HG02759 (cell line): ENCODE data around the gene HABP2.

Experiments
- ATAC-seq: cut with Tn5 transposase; IDR thresholded peaks from one replicate; pipeline ENCODE4 v1.9.1; 2021; ENCODE audit warnings: mild to moderate bottlenecking, moderate library complexity; ENCODE audit not compliant: unreplicated experiment

Gene HABP2

GRCh38 chr10:113524539-113525490 lies 28.0 kb upstream of the HABP2 start:
- ATAC-seq = no peak

DNA sequence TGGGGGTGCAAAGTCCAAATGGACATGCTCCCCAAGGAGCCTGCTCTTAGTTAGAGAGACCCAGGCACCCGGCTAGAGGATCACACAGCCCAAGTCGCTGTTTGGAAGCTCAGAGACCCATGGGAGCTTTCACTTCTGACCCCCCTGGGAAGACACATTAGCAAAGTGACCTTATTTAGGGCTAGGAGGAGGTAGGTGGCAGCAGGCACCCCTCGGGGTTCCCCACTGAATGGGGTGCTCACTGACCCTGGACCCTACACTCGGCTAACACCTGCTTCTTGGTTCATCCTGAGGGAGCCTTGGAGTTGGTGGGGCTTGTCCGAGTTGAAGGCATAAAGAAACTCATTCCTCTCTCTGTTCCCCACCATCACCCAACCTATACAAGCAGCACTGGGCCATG lies 27.1 kb upstream of the HABP2 start:
- no peak for ATAC-seq

DNA sequence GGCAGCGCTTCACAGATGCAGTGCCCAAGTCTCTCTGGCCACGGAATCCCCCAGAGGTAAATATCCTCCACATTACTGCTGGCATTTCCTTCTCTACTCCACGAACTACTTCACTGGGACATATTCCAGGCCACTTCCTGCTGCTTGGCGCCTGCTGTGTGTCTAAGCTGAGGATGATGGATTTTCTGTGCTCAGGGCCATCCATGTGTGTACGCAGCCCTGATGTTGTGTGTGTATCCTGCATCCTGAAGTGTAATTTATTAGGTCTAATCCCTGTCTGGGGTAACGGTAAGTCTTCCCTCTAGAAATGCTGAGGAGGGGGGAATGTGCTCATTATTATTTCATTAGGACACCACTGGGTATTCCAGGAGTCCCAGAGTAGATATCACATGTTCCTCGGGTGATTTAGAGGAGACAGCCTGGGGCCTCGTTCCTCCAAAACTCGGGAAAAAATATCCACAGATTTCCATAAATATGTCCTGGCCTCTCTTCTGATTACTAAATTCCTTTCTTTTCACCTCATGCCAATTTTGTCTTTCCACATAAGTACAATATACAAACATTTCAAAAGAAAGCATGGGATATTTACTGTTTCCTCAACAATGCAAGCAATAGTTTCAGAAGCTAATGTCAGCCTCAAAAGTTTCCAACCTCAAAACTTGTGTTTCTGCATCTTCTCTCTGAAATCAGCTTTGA lies 25.5 kb upstream of the HABP2 start:
- no peak for ATAC-seq

DNA sequence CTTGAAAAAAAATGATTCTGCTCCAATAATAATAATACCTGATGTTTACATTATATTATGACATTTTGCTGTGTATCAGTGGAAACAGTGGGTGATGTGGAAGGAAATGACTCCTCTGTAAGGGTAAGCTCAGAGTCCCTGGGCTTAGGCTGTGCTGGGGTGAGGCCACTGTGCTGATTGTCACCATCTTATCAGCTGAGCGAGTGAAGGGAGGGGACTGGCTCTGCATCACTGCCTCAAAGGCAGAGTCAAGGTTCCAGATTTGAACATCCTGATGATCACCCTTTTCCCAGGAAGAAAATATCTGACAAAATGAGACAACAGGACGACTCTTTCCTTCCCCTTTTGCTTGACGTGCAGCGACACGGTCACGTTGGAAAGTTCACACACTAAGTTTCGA lies 24.0 kb upstream of the HABP2 start:
- no peak for ATAC-seq

GRCh38 chr10:113529575-113529974 lies 23.3 kb upstream of the HABP2 start:
- no peak for ATAC-seq

DNA sequence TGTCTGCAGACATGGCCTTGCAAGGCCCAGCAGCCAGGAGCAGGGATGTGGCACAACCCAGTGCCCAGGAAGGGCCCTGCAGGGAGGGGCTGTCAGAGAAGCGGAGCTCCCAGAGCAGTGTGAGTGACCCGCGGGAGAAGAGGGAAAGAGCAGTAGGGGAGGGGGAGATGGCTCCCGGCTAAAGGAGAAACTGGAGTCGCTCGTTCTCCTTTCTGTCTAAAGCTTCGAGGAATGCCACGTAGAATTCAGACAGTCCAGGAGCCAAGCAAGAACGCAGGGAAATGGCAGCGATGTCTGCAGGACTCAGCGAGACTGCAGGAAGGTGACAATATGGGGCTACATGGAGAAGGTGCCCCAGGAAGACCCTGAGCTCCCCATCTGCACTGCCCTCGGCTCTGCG lies 22.4 kb upstream of the HABP2 start:
- ATAC-seq = no peak

DNA sequence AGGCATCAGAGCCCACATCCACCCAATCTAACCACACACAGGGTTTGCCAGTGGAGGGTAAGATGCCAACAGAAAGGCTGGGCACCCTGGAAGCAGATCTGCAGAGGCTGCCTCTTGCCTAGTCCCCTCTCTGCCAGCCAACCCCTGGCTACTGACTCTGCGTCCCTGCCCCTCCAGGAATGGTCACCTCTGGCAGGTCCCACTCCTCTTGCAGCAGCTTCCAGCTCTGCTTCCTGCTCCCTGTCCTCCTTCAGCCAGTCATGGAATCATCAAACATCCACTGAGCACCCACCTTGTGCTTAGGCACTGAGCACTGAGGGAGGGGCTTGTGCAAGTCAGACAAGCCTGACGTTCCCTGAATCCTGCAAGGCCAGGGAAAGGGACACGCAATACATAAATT lies 20.1 kb upstream of the HABP2 start:
- ATAC-seq = no peak

DNA sequence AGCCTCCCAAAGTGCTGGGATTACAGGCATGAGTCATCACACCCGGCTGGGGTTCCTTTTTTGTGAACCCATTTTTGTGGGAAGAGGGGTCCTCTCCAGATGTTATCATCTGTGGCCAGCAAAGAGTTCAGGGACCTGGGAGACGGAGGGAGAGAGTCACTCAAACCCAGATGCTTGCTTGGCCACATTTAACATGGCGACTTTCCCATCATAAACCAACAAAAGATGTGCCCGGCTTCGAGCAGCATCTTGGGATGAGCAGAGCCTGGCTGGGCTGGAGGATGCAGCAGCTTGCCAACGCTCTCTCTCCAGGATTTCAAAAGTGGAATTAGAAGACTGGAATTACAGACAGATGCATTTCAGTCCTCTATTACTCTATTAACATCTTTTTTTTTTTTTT lies 19.1 kb upstream of the HABP2 start:
- no peak for ATAC-seq

DNA sequence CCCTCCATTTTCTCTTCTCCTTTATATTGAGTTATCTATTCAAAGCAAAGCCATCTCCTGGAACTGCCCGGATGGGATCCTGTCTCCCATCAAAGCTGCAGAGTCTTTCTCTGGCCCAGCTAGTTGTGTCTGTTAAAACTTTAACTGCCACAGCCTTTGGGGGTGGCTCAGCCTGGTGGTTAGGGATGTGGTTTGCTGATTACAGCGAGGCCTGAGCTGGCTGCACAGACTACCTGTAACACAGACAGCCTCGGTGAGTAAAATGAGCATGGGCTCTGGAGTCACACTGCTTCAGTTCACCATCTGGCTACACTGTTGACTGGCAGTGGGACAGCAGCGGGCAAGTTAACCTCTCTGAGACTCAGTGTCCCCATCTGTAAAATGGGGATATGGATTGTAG lies 18.4 kb upstream of the HABP2 start:
- ATAC-seq = no peak

- no peak for ATAC-seq
Observed at GRCh38 chr10:113537672-113538071, 15.2 kb upstream of the HABP2 start.

DNA sequence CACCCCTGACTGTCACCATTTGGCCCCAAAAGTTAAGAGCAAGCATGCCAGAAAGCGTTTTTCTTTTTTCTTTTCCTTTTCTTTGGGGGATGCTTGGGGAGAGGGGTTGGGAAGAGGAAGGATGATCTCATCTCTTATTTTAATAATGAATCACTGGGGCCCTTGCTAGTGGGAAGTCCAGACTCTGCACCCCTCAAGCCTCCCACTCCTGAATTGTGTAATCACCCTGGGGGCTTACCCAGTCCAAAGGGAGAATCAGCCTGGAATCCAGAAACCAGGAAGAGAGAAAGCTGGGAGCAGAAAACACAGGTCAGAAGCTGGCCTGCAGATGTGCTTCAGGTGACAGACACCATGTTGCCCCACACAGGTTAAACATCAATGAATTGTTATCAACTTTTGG lies 14.7 kb upstream of the HABP2 start:
- ATAC-seq = no peak

GRCh38 chr10:113539789-113540188 lies 13.1 kb upstream of the HABP2 start:
- no peak for ATAC-seq

DNA sequence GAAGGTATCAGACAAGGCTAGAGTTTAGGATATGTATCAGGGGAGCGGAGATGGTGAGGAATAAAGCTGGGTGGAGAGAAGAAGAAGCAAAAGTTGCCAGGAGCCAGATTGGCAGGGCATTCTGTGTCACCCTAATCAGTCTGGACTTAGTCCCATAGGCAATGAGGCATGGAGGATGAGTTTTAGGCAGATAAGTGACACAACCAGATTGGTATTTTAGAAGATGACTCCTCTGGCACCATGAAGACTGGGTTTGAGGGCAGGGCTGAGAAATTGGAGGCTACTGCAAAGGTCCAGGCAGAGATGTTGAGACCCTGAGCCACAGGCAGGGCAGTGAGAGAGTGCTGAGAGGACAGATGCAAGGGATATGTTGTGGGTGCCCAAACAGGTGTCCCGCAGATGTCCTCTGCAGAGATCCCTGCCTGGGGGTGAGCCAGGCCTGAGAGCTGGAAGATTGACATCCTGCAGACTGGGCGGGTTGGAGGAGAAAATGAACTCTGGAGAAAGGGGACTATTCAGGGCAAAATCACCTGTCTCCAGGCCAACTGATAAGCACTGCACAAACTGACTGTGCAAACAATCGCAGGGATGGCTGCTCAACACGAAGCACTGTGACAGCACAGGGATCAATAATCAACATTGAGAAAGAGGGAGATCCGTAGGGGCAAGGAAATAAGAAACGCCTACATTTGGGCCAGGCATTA lies 11.9 kb upstream of the HABP2 start:
- ATAC-seq = no peak

- ATAC-seq = no peak
Observed at GRCh38 chr10:113541549-113541927, 11.3 kb upstream of the HABP2 start.

DNA sequence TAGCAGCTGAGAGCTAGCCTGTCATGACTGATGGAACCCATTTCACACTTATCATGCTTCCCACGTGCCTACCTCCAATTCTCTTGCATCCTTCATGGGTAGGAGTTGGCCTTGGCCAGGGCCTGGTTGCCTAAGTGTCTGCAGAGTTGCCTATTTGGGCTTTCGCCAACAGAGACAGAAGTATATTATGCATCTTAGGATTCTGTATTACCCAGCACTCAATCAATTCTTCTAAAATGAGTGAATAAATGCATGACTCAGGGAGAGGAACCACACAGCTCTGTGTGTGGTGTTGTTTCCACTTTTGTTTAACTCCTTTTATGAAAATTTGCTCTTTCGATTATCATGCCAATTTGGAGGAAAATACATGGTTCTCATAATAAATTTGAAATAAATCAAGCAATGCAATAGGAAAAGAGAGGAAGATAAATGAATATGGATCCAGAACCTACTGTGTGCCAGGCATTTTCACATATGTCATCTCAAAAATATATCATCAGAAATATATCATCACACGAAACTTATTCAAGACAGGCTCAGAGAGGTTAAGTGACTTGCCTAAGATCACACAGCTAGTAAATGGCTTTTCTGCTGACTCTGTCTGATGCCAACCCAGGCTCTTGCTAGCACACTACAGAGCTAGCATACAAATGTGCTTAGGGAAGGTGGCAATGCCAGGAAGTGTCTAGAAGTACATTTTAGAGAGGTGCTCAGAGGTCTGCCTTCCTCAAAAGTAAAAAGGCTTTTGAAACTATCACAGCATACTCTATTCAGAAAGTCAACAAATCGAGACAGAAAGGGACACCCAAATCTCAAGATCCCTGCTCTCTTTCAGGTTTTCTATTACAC lies 9.5 kb upstream of the HABP2 start:
- no peak for ATAC-seq

DNA sequence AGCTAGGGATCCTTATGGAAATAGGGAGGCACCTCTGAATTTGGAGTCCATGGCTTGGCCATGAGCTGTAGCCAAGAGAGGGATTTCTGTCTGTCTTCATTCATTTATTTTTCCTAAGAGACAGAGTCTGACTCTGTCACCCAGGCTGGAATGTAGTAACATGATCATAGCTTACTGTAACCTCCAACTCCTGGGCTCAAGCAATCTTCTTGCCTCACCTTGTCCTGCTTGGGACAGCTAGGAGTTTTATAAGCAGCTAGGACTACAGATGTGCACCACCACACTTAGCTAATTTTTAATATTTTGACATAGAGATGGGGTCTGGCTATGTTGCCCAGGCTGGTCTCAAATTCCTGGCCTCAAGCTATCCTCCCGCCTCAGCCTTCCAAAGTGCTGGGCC lies 8.5 kb upstream of the HABP2 start:
- no peak for ATAC-seq

GRCh38 chr10:113547426-113547825 lies 5.4 kb upstream of the HABP2 start:
- no peak for ATAC-seq

DNA sequence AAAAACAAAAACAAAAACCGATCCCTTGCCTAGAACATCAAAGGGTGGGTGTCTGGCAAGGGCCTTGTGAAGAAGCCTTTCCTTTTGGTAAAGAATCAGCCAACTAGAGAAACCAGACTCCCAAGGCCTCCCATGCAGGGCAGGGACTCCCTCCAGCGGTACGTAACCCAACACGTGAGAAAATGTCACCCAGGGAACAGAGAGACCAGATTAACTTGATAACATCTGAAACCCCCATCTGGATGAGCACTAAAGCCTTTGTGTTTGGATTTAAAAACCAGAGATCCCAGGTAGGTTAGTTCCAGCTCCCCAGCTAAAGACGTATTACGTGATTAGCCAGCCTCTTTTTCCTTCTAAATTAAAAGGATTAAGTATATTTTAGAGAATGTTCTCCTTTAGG lies 3.0 kb upstream of the HABP2 start:
- ATAC-seq = no peak

GRCh38 chr10:113550365-113550764 lies 2.5 kb upstream of the HABP2 start:
- no peak for ATAC-seq

GRCh38 chr10:113552014-113552413 lies 839 bp upstream of the HABP2 start:
- ATAC-seq = no peak

GRCh38 chr10:113553149-113553548 lies 296 bp downstream of the HABP2 start:
- no peak for ATAC-seq
